Activated CD4-positive, alpha-beta T cell treated with anti-CD3 and anti-CD28 coated beads for 4 hours (primary cell): ENCODE data around the gene GGN.
"Not testable (repeated sequence)": the region's sequence is repeated elsewhere in the genome, so short reads cannot be mapped to it uniquely, and the experiment has no call there.

Source experiments
- DNase-seq, 2 donors: peaks; one replicate each; pipeline ENCODE4 v3.0.0-alpha.2; 2020

Gene GGN

GRCh38 chr19:38387550-38388348, at the start of gene GGN:
Gene GGN (minus strand): TSS chr19:38388034. CDS start chr19:38387261, 773 bp downstream.
- DNase-seq, result peak; percentile 81 to 84

- DNase-seq, result no peak
Observed at GRCh38 chr19:38437295-38437694, 49.5 kb upstream of the GGN start.

GRCh38 chr19:38434549-38435051, 46.8 kb upstream of the GGN start:
- no peak for DNase-seq

GRCh38 chr19:38433268-38433733, 45.5 kb upstream of the GGN start, which contains the start of gene RYR1:
Gene RYR1 (plus strand): TSS chr19:38433691. CDS start chr19:38433830, 139 bp downstream.
- DNase-seq, result peak; percentile 25 to 34

- DNase-seq, result no peak
Observed at GRCh38 chr19:38430931-38431330, 43.1 kb upstream of the GGN start.

GRCh38 chr19:38429811-38430156, 42.0 kb upstream of the GGN start:
- DNase-seq, result no peak

- peak; percentile 29 to 38 for DNase-seq
Observed at GRCh38 chr19:38429055-38429810, 41.4 kb upstream of the GGN start.

GRCh38 chr19:38427035-38427677, 39.3 kb upstream of the GGN start:
- peak in 1 of 2 donors; percentile 24 for DNase-seq

GRCh38 chr19:38425810-38426466, 38.1 kb upstream of the GGN start, which contains the start of gene RASGRP4:
Gene RASGRP4 (minus strand): TSS chr19:38426219. CDS start chr19:38426091, 128 bp downstream.
- no peak for DNase-seq

GRCh38 chr19:38425222-38425809, 37.5 kb upstream of the GGN start:
- no peak for DNase-seq

- no peak for DNase-seq
Observed at GRCh38 chr19:38424272-38424671, 36.4 kb upstream of the GGN start.

- no peak for DNase-seq
Observed at GRCh38 chr19:38422438-38422837, 34.6 kb upstream of the GGN start.

- DNase-seq, result no peak
Observed at GRCh38 chr19:38421856-38422255, 34.0 kb upstream of the GGN start.

GRCh38 chr19:38420935-38421334, 33.1 kb upstream of the GGN start:
- DNase-seq, result no peak

GRCh38 chr19:38417544-38418506, 30.0 kb upstream of the GGN start:
- peak; percentile 39 to 55 for DNase-seq

- no peak for DNase-seq
Observed at GRCh38 chr19:38417146-38417543, 29.3 kb upstream of the GGN start.

- no peak for DNase-seq
Observed at GRCh38 chr19:38413416-38413815, 25.6 kb upstream of the GGN start.

- no peak for DNase-seq
Observed at GRCh38 chr19:38412961-38413360, 25.1 kb upstream of the GGN start.

- no peak for DNase-seq
Observed at GRCh38 chr19:38412491-38412890, 24.7 kb upstream of the GGN start.

- DNase-seq, result not testable (repeated sequence)
Observed at GRCh38 chr19:38411898-38412297, 24.1 kb upstream of the GGN start.
